Measurements from ENCODE around the gene GTF2F2. TPM values are rescaled to one million over a fixed set of nuclear protein-coding genes. Genes with fewer than 3 reads are reported as not detected.
"Not testable (repeated sequence)": the region's sequence is repeated elsewhere in the genome, so short reads cannot be mapped to it uniquely, and the experiment has no call there.

The GTF2F2 gene
- total RNA-seq, 2 donors from 2014 or later: 15.3 to 21.2 TPM

DNA sequence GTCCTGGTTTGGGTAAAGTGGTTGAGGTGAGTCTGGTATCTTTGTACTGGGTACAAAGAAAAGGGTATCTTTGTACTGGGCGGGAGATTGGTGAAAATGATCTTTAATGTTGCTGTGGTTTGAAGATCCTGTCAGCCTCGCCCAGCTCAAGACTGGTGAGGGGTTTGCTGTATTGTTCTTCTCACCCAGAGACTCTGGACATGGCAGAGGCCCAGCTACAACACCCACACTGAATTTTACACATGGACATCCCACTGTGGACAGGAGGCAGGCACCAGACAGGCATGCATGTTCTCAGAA lies 177.8 kb downstream of the GTF2F2 start:
- Histone ChIP-seq H3K36me3 (no peaks in the 10 kb centered on the region), H3K27ac (no peak overlapping the region), H3K9me3 (no peaks in the 10 kb centered on the region), H3K4me3 (no peak overlapping the region), H3K27me3 (replicated peaks; ENCODE audit: insufficient read depth) (no peaks in the 10 kb centered on the region), H3K4me1 (replicated peaks) (no peaks in the 10 kb centered on the region)
- TF ChIP-seq, protein P1, sequence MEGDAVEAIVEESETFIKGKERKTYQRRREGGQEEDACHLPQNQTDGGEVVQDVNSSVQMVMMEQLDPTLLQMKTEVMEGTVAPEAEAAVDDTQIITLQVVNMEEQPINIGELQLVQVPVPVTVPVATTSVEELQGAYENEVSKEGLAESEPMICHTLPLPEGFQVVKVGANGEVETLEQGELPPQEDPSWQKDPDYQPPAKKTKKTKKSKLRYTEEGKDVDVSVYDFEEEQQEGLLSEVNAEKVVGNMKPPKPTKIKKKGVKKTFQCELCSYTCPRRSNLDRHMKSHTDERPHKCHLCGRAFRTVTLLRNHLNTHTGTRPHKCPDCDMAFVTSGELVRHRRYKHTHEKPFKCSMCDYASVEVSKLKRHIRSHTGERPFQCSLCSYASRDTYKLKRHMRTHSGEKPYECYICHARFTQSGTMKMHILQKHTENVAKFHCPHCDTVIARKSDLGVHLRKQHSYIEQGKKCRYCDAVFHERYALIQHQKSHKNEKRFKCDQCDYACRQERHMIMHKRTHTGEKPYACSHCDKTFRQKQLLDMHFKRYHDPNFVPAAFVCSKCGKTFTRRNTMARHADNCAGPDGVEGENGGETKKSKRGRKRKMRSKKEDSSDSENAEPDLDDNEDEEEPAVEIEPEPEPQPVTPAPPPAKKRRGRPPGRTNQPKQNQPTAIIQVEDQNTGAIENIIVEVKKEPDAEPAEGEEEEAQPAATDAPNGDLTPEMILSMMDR (IDR thresholded peaks at IDR 0.05): no peak
- no peak for TF ChIP-seq POLR2AphosphoS5 (IDR thresholded peaks at IDR 0.05)
- no peak for TF ChIP-seq POLR2A (IDR thresholded peaks at IDR 0.05)
- intact Hi-C loops (cut with DNase I): no loop called here
- WGBS: 74% methylated on average over 2 of the region's 2 CpGs
- DNase-seq (ENCODE audit: low spot score): no peak

GRCh38 chr13:45298550-45298949 lies 178.2 kb downstream of the GTF2F2 start:
- H3K4me3 ChIP-seq; H3K27me3 ChIP-seq (replicated peaks; ENCODE audit: insufficient read depth); H3K27ac ChIP-seq; intact Hi-C loops (cut with DNase I); H3K4me1 ChIP-seq (replicated peaks); H3K36me3 ChIP-seq; H3K9me3 ChIP-seq; DNase-seq (ENCODE audit: low spot score): not testable (repeated sequence)
- WGBS: 98% methylated on average over 3 of the region's 3 CpGs

DNA sequence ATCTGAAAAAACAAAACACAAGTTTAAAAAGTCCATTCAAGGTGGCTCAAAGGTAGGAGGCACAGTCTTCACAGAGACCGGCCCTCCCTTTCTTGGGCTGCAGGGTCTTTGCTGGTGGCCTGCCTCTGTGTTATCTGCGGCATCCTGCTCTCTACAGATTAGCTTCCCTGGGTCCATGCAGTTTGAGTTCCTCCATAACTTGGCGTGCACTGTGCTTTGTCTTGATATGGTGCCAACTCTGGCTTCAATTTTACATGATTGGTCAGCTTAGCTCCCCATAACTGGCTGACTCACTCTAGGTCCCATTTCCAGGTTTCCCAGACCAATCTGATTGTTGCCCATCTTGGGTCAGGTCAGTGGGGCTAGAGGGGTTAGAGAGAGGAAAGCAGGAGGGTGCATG lies 178.9 kb downstream of the GTF2F2 start:
- Histone ChIP-seq H3K4me1 (replicated peaks) (no peaks in the 10 kb centered on the region), H3K36me3 (no peaks in the 10 kb centered on the region), H3K4me3 (no peak overlapping the region), H3K27ac (no peak overlapping the region), H3K27me3 (replicated peaks; ENCODE audit: insufficient read depth) (no peaks in the 10 kb centered on the region), H3K9me3 (no peaks in the 10 kb centered on the region)
- no peak for DNase-seq (ENCODE audit: low spot score)
- 57% methylated on average over 3 of the region's 3 CpGs for WGBS
- intact Hi-C loops (cut with DNase I): no loop called here
- no peak for TF ChIP-seq POLR2AphosphoS5 (IDR thresholded peaks at IDR 0.05)
- TF ChIP-seq POLR2A (IDR thresholded peaks at IDR 0.05): no peak
- TF ChIP-seq, protein P1 (IDR thresholded peaks at IDR 0.05): no peak

DNA sequence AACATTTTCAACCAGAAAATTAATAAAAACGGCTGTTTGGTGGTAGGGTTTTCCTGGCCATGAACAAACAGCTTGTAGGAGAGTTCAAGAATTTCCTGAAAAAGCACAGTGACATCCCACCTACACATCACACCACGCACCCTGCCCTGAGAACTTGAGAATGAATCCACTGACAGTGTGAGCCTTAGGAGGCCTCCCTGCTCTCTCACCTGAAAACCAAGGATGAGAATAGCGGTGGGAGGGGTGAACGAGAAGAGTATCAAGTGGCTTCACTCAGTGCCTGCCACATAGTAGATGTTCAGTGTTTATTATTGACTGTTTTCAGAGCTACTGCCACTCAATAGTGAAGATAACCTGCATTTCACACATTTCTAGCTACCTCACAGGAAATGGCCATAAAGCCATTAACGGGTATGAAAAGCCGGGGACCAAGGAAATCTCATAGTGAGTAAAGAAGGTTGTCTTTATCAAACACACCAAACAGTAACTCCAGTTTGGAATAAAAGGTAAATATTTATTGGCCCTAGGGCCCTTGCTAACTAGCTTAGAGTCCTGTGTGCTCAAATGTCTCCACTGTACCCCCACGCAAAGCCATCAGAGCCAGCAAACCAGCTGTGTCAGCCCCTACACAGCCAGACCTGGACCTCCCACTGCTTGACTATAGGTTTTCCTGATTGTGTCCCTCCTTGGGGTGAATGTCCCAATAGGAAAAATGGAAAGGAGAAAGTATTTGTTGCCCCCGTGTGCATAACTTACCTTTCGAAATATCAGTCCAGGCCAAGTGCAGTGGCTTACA lies 180.1 kb downstream of the GTF2F2 start:
- Histone ChIP-seq H3K4me3 (no peak overlapping the region), H3K27me3 (replicated peaks; ENCODE audit: insufficient read depth) (no peaks in the 10 kb centered on the region), H3K4me1 (replicated peaks) (no peaks in the 10 kb centered on the region), H3K36me3 (no peaks in the 10 kb centered on the region), H3K27ac (no peak overlapping the region), H3K9me3 (no peaks in the 10 kb centered on the region)
- TF ChIP-seq, protein P1 (IDR thresholded peaks at IDR 0.05): no peak
- TF ChIP-seq POLR2AphosphoS5 (IDR thresholded peaks at IDR 0.05) (no peak), POLR2A (IDR thresholded peaks at IDR 0.05) (no peak)
- 50% methylated on average over 9 of the region's 9 CpGs for WGBS
- intact Hi-C loops (cut with DNase I): no loop called here
- no peak for DNase-seq (ENCODE audit: low spot score)

DNA sequence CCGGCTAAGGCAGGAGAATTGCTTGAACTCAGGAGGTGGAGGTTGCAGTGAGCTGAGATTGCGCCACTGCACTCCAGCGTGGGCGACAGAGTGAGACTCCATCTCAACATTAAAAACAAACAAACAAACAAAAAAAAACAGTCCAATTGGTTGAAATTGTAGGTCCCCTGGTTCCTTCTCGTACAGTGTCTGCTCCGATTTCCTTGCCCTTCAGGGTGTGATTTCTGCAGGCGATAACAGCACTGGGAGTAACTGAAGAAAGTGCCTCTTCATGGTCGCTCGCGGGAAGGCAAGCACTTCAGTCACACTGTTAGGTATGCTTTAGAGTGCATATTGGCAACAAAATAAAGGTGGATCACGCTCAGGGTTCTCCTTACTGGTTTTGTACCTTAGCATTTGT lies 181.0 kb downstream of the GTF2F2 start:
- WGBS: 78% methylated on average over 11 of the region's 11 CpGs
- H3K27me3 ChIP-seq (replicated peaks; ENCODE audit: insufficient read depth): no peaks in the 10 kb centered on the region
- intact Hi-C loops (cut with DNase I): no loop called here
- H3K27ac ChIP-seq: no peak overlapping the region
- no peaks in the 10 kb centered on the region for H3K9me3 ChIP-seq
- TF ChIP-seq POLR2A (IDR thresholded peaks at IDR 0.05) (no peak), POLR2AphosphoS5 (IDR thresholded peaks at IDR 0.05) (no peak)
- TF ChIP-seq, protein P1 (IDR thresholded peaks at IDR 0.05): no peak
- H3K4me3 ChIP-seq: no peak overlapping the region
- no peak for DNase-seq (ENCODE audit: low spot score)
- H3K4me1 ChIP-seq (replicated peaks): no peaks in the 10 kb centered on the region
- no peaks in the 10 kb centered on the region for H3K36me3 ChIP-seq
